ENCODE results near the gene CHST15. TPM values are rescaled to one million over a fixed set of nuclear protein-coding genes. Genes with fewer than 3 reads are reported as not detected.

Gene CHST15
- total and polyA plus RNA-seq, 11 donors = 0.88 to 27.1 (median 4.1) TPM

DNA sequence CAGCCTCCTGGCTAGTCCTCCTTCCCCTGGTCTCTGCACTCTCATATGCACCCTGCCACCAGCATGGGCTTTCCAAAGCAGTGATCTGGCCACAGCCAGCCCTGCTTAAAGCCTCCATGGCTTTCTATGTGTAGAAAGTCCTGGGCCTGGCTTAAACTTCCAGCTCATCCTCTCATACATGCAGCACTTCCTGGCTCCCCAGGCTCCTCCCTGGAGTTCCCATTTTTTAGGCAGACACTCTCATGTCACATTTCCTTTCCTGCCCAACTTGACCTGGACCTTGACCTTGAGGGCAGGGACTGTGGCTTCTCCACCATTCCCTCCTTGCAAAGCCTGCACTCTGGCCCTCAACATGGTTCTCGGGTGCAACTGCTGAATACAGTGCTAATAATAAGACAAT, 79.5 kb downstream of the CHST15 start:
- peaks cover 0 to 11% (median 0%) of the 10 kb centered on the region in 12 donors for H3K9me3 ChIP-seq
- DNase-seq (peak in 1 of 5 donors; percentile 53), ATAC-seq (no peak)
- no peaks in the 10 kb centered on the region for H3K27me3 ChIP-seq
- intact Hi-C loops (cut with DNase I) = no loop called here
- peaks cover 0 to 9% (median 0%) of the 10 kb centered on the region in 12 donors for H3K4me1 ChIP-seq
- 89 to 93% (median 92%) methylated on average over 1 of the region's 1 CpG for WGBS, 4 donors
- no peak overlapping the region for H3K4me3 ChIP-seq
- peaks cover 0 to 40% (median 0%) of the 10 kb centered on the region in 9 donors for H3K36me3 ChIP-seq
- no peak overlapping the region for H3K27ac ChIP-seq
- TF ChIP-seq POLR2A (IDR thresholded peaks at IDR 0.05) = no peak
- TF ChIP-seq, protein P1, sequence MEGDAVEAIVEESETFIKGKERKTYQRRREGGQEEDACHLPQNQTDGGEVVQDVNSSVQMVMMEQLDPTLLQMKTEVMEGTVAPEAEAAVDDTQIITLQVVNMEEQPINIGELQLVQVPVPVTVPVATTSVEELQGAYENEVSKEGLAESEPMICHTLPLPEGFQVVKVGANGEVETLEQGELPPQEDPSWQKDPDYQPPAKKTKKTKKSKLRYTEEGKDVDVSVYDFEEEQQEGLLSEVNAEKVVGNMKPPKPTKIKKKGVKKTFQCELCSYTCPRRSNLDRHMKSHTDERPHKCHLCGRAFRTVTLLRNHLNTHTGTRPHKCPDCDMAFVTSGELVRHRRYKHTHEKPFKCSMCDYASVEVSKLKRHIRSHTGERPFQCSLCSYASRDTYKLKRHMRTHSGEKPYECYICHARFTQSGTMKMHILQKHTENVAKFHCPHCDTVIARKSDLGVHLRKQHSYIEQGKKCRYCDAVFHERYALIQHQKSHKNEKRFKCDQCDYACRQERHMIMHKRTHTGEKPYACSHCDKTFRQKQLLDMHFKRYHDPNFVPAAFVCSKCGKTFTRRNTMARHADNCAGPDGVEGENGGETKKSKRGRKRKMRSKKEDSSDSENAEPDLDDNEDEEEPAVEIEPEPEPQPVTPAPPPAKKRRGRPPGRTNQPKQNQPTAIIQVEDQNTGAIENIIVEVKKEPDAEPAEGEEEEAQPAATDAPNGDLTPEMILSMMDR (IDR thresholded peaks at IDR 0.05) = no peak

DNA sequence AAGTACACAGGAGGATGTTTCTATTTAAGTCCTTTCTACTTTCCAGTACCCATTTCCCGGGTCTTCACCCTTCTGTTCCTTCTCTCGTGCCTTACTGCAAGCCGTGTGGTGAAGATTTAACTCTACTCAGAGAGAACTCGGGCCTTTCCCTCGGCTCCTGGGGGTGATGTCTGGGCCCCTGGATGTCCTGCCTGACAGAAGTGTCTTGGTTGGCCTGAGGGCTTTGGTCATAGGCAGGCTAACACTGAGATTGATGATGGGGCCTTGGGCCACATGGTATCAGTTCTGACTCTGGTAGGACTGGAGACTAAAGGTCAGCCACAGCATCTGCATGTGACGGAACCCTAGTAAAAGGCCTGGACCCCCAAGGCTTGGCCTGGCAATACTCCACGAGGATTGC, 80.4 kb downstream of the CHST15 start:
- intact Hi-C loops (cut with DNase I) = no loop called here
- Histone ChIP-seq H3K9me3 (peaks cover 0 to 11% (median 0%) of the 10 kb centered on the region in 12 donors), H3K36me3 (peaks cover 0 to 42% (median 3%) of the 10 kb centered on the region in 9 donors), H3K4me3 (no peak overlapping the region), H3K27ac (no peak overlapping the region), H3K4me1 (peaks cover 0 to 9% (median 0%) of the 10 kb centered on the region in 12 donors), H3K27me3 (no peaks in the 10 kb centered on the region)
- peak in 1 of 5 donors; percentile 8 for DNase-seq
- no peak for TF ChIP-seq POLR2A (IDR thresholded peaks at IDR 0.05)
- TF ChIP-seq, protein P1 (IDR thresholded peaks at IDR 0.05) = no peak
- 80 to 94% (median 92%) methylated on average over 7 of the region's 7 CpGs for WGBS, 4 donors
- ATAC-seq = no peak

DNA sequence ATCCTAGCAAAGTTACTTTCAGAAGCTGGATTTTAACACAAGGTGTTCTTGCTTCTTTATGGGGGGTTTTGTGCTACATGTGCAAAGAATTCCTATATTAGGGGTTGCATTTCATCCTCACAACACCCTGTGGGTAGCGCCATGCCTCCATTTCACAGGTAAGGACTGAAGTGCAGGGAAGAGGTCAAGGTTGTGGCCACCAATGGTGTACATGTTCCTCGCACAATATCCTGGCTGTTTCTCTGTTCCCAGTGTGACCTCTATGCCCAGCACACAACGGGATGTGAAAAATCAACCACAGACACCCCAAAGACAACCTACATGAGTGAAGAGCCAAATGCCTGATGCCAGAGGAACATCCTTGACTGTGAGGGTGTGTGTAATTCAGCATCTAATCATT, 80.8 kb downstream of the CHST15 start:
- Histone ChIP-seq H3K36me3 (peaks cover 0 to 46% (median 3%) of the 10 kb centered on the region in 9 donors), H3K4me1 (peaks cover 0 to 9% (median 0%) of the 10 kb centered on the region in 12 donors), H3K4me3 (no peak overlapping the region), H3K9me3 (peaks cover 0 to 11% (median 0%) of the 10 kb centered on the region in 12 donors), H3K27ac (no peak overlapping the region), H3K27me3 (no peaks in the 10 kb centered on the region)
- DNase-seq = peak in 1 of 5 donors; percentile 1
- TF ChIP-seq POLR2A (IDR thresholded peaks at IDR 0.05) = no peak
- TF ChIP-seq, protein P1 (IDR thresholded peaks at IDR 0.05) = no peak
- 60 to 95% (median 77%) methylated on average over 3 of the region's 3 CpGs for whole genome bisulfite sequencing, 4 donors
- ATAC-seq = no peak
- intact Hi-C loops (cut with DNase I) = no loop called here

DNA sequence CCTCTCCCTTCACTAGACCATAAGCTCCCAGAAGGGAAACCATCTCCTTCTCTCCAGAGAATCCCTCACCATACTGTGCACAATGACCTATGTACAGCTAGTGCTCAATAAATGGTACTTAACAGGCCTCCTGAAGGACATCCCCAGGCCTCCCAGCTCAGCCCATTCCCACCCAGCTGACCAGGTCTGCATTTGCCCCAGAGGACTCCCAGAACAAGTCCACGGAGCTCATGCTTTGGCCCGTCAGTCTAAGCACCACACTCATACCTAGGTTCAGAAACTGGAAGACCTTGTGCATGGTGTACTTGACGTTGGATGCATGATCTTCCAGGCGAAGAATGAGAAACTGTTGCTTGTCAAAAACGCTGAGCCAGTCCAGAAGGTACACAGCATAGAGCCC, 81.3 kb downstream of the CHST15 start:
- H3K4me1 ChIP-seq = peaks cover 0 to 9% (median 0%) of the 10 kb centered on the region in 12 donors
- intact Hi-C loops (cut with DNase I) = no loop called here
- H3K9me3 ChIP-seq = peaks cover 0 to 11% (median 0%) of the 10 kb centered on the region in 12 donors
- DNase-seq (peak in 1 of 5 donors; percentile 15), ATAC-seq (no peak)
- peaks cover 0 to 50% (median 3%) of the 10 kb centered on the region in 9 donors for H3K36me3 ChIP-seq
- no peak overlapping the region for H3K4me3 ChIP-seq
- peak overlapping the region in 1 of 12 donors; percentile 84 for H3K27ac ChIP-seq
- WGBS, 4 donors = 91 to 95% (median 92%) methylated on average over 5 of the region's 5 CpGs
- TF ChIP-seq, protein P1 (IDR thresholded peaks at IDR 0.05) = no peak
- TF ChIP-seq POLR2A (IDR thresholded peaks at IDR 0.05) = no peak
- no peaks in the 10 kb centered on the region for H3K27me3 ChIP-seq
